Activated CD8-positive, alpha-beta T cell treated with anti-CD3 and anti-CD28 coated beads, Interleukin-2, amount 10 ng/mL, durations not matched to agents 7 days and 5 days (primary cell): Measurements from ENCODE around the gene LRRC61. TPM values are rescaled to one million over a fixed set of nuclear protein-coding genes. Genes with fewer than 3 reads are reported as not detected.

Source experiments
- ATAC-seq: fragments of 150-1000 bp; cut with Tn5 transposase; one replicate; pipeline ENCODE4 v1.10.0; 2021; ENCODE audit warnings: moderate library complexity
- CTCF ChIA-PET: fragments of 350-600 bp; sonication (Branson Sonifier 250); formaldehyde crosslinking; loops from one replicate; lab custom pipeline; 2021; ENCODE audit warnings: antibody characterized with exemption; lab: Charles Lee
- POLR2A ChIA-PET: fragments of 350-600 bp; sonication (Branson Sonifier 250); formaldehyde crosslinking; loops from one replicate; lab custom pipeline; 2021; ENCODE audit warnings: antibody characterized with exemption; lab: Charles Lee
- DNase-seq: peaks from one replicate; pipeline ENCODE4 v3.0.0-alpha.2; 2020
- H3K27ac Mint-ChIP-seq: one replicate; pipeline ENCODE4 v1.8.0; 2021; ENCODE audit warnings: mild to moderate bottlenecking, mixed read lengths
- H3K27me3 Mint-ChIP-seq: one replicate; pipeline ENCODE4 v1.8.0; 2021; ENCODE audit warnings: low read depth, mixed read lengths
- H3K36me3 Mint-ChIP-seq: one replicate; pipeline ENCODE4 v1.8.0; 2021; ENCODE audit warnings: low read depth, mixed read lengths
- H3K4me1 Mint-ChIP-seq: one replicate; pipeline ENCODE4 v1.8.0; 2021; ENCODE audit warnings: low read depth, mixed read lengths
- H3K4me3 Mint-ChIP-seq: one replicate; pipeline ENCODE4 v1.8.0; 2021; ENCODE audit warnings: mild to moderate bottlenecking, mixed read lengths
- H3K9me3 Mint-ChIP-seq: one replicate; pipeline ENCODE4 v1.8.0; 2022; ENCODE audit warnings: mixed read lengths; ENCODE audit not compliant: insufficient read depth
- total RNA-seq, 2 experiments: library from RNA; stranded (reverse); gene quantifications; one replicate each; pipeline ENCODE4 v1.2.3, GENCODE V29; 2021

LRRC61 gene
- total RNA-seq, 2 experiments from 2014 or later: 21.0 to 21.4 TPM

GRCh38 chr7:150359622-150360362, 36.6 kb downstream of the LRRC61 start:
- peaks cover 3% of the 10 kb centered on the region for H3K36me3 Mint-ChIP-seq
- DNase-seq: no peak
- peak overlapping the region; percentile 16 for H3K4me3 Mint-ChIP-seq
- H3K4me1 Mint-ChIP-seq: peaks cover 51% of the 10 kb centered on the region
- POLR2A ChIA-PET: no interaction called here
- H3K27me3 Mint-ChIP-seq: peaks cover 4% of the 10 kb centered on the region
- H3K9me3 Mint-ChIP-seq: no peaks in the 10 kb centered on the region
- CTCF ChIA-PET: no interaction called here
- ATAC-seq: no peak
- H3K27ac Mint-ChIP-seq: peak overlapping the region; percentile 73

GRCh38 chr7:150360363-150361058, 37.4 kb downstream of the LRRC61 start:
- peak overlapping the region; percentile 16 for H3K4me3 Mint-ChIP-seq
- ATAC-seq (no peak), DNase-seq (no peak)
- CTCF ChIA-PET: interaction anchor here (1.7 kb wide), 1 partner anchor 14 kb away, joined by 3 read pairs; no protein-coding TSS in a partner anchor
- H3K27me3 Mint-ChIP-seq: peaks cover 4% of the 10 kb centered on the region
- POLR2A ChIA-PET: no interaction called here
- peak overlapping the region; percentile 73 for H3K27ac Mint-ChIP-seq
- peaks cover 52% of the 10 kb centered on the region for H3K4me1 Mint-ChIP-seq
- H3K36me3 Mint-ChIP-seq: peaks cover 3% of the 10 kb centered on the region
- no peaks in the 10 kb centered on the region for H3K9me3 Mint-ChIP-seq

GRCh38 chr7:150361402-150361801, 38.2 kb downstream of the LRRC61 start:
- CTCF ChIA-PET: interaction anchor here (0.7 to 1.7 kb wide), 2 partner anchors 15 to 16 kb away, joined by 3 read pairs; no protein-coding TSS in a partner anchor
- no peak overlapping the region for H3K4me3 Mint-ChIP-seq
- no peaks in the 10 kb centered on the region for H3K9me3 Mint-ChIP-seq
- H3K36me3 Mint-ChIP-seq: peaks cover 3% of the 10 kb centered on the region
- H3K4me1 Mint-ChIP-seq: peaks cover 57% of the 10 kb centered on the region
- DNase-seq (no peak), ATAC-seq (no peak)
- H3K27ac Mint-ChIP-seq: no peak overlapping the region
- POLR2A ChIA-PET: no interaction called here
- peaks cover 4% of the 10 kb centered on the region for H3K27me3 Mint-ChIP-seq

GRCh38 chr7:150361807-150362621, 38.9 kb downstream of the LRRC61 start:
- ChIA-PET CTCF (interaction anchor here (1.7 kb wide), 1 partner anchor 16 kb away, joined by 3 read pairs; no protein-coding TSS in a partner anchor), POLR2A (no interaction called here)
- DNase-seq (no peak), ATAC-seq (no peak)
- peaks cover 4% of the 10 kb centered on the region for H3K27me3 Mint-ChIP-seq
- H3K4me1 Mint-ChIP-seq: peaks cover 53% of the 10 kb centered on the region
- peaks cover 3% of the 10 kb centered on the region for H3K36me3 Mint-ChIP-seq
- no peaks in the 10 kb centered on the region for H3K9me3 Mint-ChIP-seq
- no peak overlapping the region for H3K4me3 Mint-ChIP-seq
- no peak overlapping the region for H3K27ac Mint-ChIP-seq

- H3K27ac Mint-ChIP-seq: no peak overlapping the region
- no peaks in the 10 kb centered on the region for H3K9me3 Mint-ChIP-seq
- H3K4me3 Mint-ChIP-seq: no peak overlapping the region
- ATAC-seq: no peak
- CTCF ChIA-PET: no interaction called here
- POLR2A ChIA-PET: interaction anchor here (1.6 kb wide), 1 partner anchor 15 kb away, joined by 5 read pairs; no protein-coding TSS in a partner anchor
- no peak for DNase-seq
- H3K36me3 Mint-ChIP-seq: peaks cover 3% of the 10 kb centered on the region
- H3K27me3 Mint-ChIP-seq: peaks cover 4% of the 10 kb centered on the region
- H3K4me1 Mint-ChIP-seq: peaks cover 47% of the 10 kb centered on the region
These were observed 40.2 kb downstream of the LRRC61 start for GRCh38 chr7:150363370-150363769.

GRCh38 chr7:150363872-150364271, 40.7 kb downstream of the LRRC61 start:
- no peaks in the 10 kb centered on the region for H3K9me3 Mint-ChIP-seq
- peaks cover 3% of the 10 kb centered on the region for H3K36me3 Mint-ChIP-seq
- H3K27ac Mint-ChIP-seq: no peak overlapping the region
- H3K4me3 Mint-ChIP-seq: no peak overlapping the region
- CTCF ChIA-PET: interaction anchor here (1.6 kb wide), 1 partner anchor 8 kb away, joined by 4 read pairs; no protein-coding TSS in a partner anchor
- ATAC-seq: no peak
- no peak for DNase-seq
- POLR2A ChIA-PET: interaction anchor here (1.6 kb wide), 1 partner anchor 14 kb away, joined by 5 read pairs; no protein-coding TSS in a partner anchor
- peaks cover 4% of the 10 kb centered on the region for H3K27me3 Mint-ChIP-seq
- peaks cover 43% of the 10 kb centered on the region for H3K4me1 Mint-ChIP-seq

GRCh38 chr7:150365194-150365593, 42.0 kb downstream of the LRRC61 start:
- peaks cover 43% of the 10 kb centered on the region for H3K4me1 Mint-ChIP-seq
- POLR2A ChIA-PET: no interaction called here
- no peak overlapping the region for H3K4me3 Mint-ChIP-seq
- H3K9me3 Mint-ChIP-seq: no peaks in the 10 kb centered on the region
- DNase-seq: no peak
- H3K36me3 Mint-ChIP-seq: peaks cover under 1% of the 10 kb centered on the region
- ATAC-seq: no peak
- no peak overlapping the region for H3K27ac Mint-ChIP-seq
- H3K27me3 Mint-ChIP-seq: no peaks in the 10 kb centered on the region
- CTCF ChIA-PET: interaction anchor here (1.5 to 3.0 kb wide), 6 partner anchors 8 to 41 kb away, joined by 3 to 13 read pairs (median 6); a partner anchor contains a TSS

- Mint-ChIP-seq H3K9me3 (no peaks in the 10 kb centered on the region), H3K4me1 (peaks cover 47% of the 10 kb centered on the region), H3K27ac (no peak overlapping the region), H3K27me3 (no peaks in the 10 kb centered on the region), H3K36me3 (peaks cover 1% of the 10 kb centered on the region), H3K4me3 (no peak overlapping the region)
- POLR2A ChIA-PET: interaction anchor here (0.9 to 2.4 kb wide), 3 partner anchors 8 to 42 kb away, joined by 3 to 6 read pairs (median 3); partner anchors contain the start of genes ACTR3C and LRRC61
- ATAC-seq: no peak
- DNase-seq: no peak
- CTCF ChIA-PET: interaction anchor here (0.6 to 3.0 kb wide), 9 partner anchors 8 to 52 kb away, joined by 3 to 13 read pairs (median 4); a partner anchor contains a TSS
These were observed 42.7 kb downstream of the LRRC61 start for GRCh38 chr7:150365673-150366398.

- ATAC-seq (no peak), DNase-seq (no peak)
- Mint-ChIP-seq H3K4me3 (peak overlapping the region; percentile 74), H3K27me3 (no peaks in the 10 kb centered on the region), H3K4me1 (peaks cover 46% of the 10 kb centered on the region), H3K9me3 (no peaks in the 10 kb centered on the region), H3K36me3 (peaks cover 4% of the 10 kb centered on the region), H3K27ac (peak overlapping the region; percentile 75)
- ChIA-PET CTCF (interaction anchor here (0.9 to 3.3 kb wide), 4 partner anchors 11 to 39 kb away, joined by 4 to 31 read pairs (median 12); partner anchors contain the start of gene ZNF775), POLR2A (interaction anchor here (1.1 to 2.4 kb wide), 4 partner anchors 9 to 38 kb away, joined by 4 to 9 read pairs (median 6); a partner anchor contains a TSS)
These were observed 44.5 kb downstream of the LRRC61 start for GRCh38 chr7:150367677-150368095.

- CTCF ChIA-PET: interaction anchor here (0.9 to 3.3 kb wide), 4 partner anchors 10 to 37 kb away, joined by 4 to 31 read pairs (median 9); partner anchors contain the start of gene ZNF775
- POLR2A ChIA-PET: interaction anchor here (0.6 to 1.8 kb wide), 7 partner anchors 10 to 45 kb away, joined by 3 to 9 read pairs (median 4); partner anchors contain the start of genes ACTR3C and LRRC61
These were observed 45.1 kb downstream of the LRRC61 start, which contains the start of gene REPIN1 for GRCh38 chr7:150368096-150368883. Gene REPIN1 (plus strand): TSS chr7:150368822. CDS start chr7:150369712, 890 bp downstream.

More at GRCh38 chr7:150368096-150368883, 45.1 kb downstream of the LRRC61 start, which contains the start of gene REPIN1:
- Mint-ChIP-seq H3K27ac (peak within 1 kb of the TSS; percentile 91), H3K9me3 (no peaks in the 10 kb centered on the region), H3K36me3 (peaks cover 11% of the 10 kb centered on the region), H3K4me1 (peaks cover 46% of the 10 kb centered on the region), H3K4me3 (peak within 1 kb of the TSS; percentile 96), H3K27me3 (no peaks in the 10 kb centered on the region)
- ATAC-seq (peak; percentile 73), DNase-seq (peak; percentile 83)
